HUDEP-2 (cell line): ENCODE measurements around the gene CDKAL1.

Source experiments
- DNase-seq, 76 experiments: peaks; one replicate each; lab custom pipeline; 2025; ENCODE audit not compliant: unreplicated experiment in 76 of 76; lab: John Stamatoyannopoulos, UW

The CDKAL1 gene

DNA sequence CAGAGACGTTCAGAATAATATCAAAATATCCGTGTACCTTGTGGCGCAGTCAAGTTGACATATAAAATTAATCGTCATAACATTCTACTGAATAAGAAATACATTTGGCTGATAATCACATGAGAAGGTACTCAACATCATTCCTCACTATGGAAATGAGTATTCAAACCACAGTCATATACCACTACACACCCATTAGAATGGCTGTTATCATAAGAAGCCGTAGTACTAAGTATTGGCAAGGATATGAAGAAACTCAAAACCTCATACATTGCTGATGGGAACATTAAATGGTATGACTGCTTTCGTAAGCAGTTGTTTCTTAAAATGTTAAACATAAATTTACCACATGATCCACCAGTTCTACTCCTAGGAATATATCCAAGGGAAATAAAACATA, 244.7 kb downstream of the CDKAL1 start:
- no peak for DNase-seq

DNA sequence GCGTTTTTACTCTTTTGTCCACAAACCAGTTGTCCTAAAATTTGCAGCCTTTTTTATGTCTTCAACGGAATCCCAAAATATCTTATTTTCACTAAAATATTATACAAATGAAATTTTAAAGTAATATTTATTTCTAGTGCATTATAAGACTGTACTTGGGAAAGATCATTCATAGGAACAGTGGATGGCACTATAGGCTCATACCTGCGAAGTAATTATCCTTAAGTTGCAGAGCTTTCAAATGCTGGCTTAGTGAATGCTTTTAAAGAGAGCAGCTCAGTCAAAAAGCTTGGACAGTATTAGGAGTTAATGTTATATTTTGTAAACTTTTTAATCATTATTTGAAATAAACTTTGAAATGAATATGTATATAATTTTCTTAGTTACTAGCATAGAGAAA, 254.9 kb downstream of the CDKAL1 start:
- peak in 1 of 76 experiments; percentile 7 for DNase-seq

DNA sequence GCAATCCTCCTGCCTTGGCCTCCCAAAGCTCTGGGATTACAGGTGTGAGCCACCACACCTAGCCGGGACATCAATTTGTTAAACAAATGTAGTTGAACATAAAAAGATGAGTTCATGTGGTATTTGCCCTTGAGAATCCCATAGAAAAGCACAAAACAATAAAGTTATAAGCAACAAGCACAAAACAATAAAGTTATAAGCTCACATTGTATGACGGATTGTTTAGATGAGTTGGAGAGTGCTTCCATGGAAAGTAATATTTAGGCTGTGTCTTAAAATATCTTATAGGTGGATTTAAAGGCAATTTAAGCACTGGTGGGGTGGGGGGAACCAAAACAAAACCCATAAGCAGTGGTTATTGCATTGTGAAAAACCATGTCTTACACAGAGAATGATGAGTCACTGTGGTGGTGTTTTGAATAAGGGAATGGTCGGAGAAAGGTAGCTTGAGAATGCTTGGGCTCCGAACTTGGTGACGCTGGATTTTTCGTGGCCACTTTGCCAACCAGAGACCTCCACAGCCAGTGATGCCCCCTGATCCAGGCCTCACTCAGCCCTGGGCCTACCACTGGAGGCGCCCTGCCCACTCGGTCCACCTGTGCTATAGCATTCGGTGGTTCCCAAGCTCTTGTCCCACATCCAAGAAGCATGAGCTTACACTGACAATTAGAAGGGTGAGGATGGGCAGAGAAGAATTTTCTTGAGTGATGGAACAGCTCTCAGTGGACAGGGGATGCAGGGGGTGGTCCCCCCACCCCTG, 256.0 kb downstream of the CDKAL1 start:
- no peak for DNase-seq

DNA sequence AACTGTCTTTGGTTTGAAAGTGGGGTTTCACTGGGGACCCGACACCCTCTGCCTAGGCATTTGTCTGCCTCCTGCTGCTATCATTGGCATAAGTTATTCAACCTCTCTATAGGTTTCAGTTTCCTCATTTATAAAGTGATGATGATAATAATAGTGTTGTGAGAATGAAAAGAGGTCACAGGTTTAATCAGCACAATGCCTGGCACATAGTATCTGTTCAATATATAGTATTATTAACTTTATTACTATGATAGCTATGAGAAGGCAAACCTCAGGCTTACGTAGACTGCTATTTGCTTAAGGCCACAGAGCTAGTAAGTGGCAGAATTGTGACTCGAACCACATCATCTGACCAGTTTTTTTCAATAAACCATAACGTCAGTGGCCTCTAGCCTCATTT, 256.8 kb downstream of the CDKAL1 start:
- DNase-seq = no peak

DNA sequence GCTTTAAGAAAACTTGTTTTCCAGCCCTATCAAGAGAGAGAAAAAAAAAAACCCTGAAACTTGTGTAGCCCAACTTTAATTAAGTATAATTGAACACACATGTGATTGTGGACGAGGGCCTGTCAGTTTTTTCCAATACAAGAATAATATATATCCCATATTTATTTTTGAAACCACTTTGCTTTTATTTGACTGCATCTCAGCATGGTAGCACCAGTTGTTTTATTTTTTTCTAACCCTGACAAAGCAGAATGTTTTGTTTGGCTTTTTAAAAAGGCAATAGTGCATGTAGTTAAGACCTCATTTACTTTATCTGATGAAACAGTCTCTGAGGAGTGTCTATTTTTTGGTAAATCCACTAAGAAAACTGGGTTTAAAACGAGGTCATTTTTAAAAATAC, 257.7 kb downstream of the CDKAL1 start:
- DNase-seq = no peak

DNA sequence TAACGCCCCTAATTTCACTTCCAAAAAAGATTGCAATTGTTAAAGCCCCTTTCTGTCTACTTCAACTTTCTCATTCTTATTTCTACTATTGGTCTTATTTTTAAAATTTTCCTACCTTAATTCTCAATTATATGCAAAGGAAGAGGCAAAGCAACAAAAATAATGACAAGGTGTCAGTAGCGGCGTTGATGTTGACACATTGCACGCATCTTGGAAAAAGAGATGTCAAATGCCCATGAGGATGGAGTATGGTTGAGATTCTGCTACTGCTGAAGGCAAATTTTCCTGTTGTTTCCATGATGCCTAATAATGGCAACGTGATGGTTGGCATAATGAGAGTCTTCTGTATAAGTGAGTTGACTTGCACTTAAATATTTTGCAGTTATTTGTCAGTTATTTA, 258.9 kb downstream of the CDKAL1 start:
- no peak for DNase-seq

DNA sequence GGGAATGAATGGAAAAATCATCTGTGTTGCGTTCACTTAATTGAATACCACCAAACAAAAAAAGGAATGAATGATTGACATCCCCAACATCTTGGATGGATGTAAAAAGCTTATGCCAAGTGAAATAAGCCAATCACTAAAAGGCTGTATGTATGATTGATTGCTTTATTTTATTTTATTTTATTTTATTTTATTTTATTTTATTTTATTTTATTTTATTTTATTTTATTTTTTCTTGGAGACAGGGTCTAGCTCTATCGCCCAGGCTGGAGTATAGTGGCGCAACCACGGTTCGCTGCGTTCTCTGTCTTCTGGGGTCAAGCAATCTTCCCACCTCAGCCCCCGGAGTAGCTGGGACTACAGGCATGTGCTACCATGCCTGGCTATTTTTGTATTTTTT, 263.3 kb downstream of the CDKAL1 start:
- no peak for DNase-seq

DNA sequence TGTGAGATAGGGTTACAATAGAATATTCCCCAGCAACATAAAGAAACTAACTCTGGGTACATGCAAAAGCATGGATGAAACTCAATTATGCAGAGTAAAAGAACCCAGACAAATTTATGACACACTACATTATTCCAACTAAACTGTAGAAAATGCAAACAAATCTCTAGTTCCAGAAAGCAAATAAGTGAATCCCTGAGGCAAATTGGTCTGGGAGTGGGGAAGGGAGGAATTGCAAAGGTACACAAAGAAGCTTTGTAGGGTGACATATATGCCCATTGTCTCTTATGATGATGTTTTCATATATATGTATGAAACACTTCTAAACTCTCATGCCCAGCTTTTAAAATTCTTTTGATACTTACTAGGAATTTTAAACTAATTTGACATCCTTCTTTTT, 266.0 kb downstream of the CDKAL1 start:
- no peak for DNase-seq

DNA sequence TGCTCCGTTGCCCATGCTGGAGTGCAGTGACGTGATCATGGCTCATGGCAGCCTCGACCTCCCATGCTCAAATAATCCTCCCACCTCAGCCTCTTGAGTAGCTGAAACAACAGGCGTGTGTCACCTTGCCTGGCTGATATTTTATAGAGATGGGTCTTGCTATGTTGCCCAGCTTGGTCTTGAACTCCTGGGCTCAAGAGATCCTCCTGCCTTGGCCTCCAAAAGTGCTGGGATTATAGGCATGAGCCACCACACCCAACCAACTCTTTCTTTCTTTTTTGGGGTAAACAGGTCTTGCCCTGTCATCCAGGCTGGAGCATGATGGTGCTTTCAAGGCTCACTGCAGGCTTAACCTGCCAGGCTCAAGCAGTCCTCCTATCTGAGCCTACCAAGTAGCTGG, 266.4 kb downstream of the CDKAL1 start:
- DNase-seq = no peak

DNA sequence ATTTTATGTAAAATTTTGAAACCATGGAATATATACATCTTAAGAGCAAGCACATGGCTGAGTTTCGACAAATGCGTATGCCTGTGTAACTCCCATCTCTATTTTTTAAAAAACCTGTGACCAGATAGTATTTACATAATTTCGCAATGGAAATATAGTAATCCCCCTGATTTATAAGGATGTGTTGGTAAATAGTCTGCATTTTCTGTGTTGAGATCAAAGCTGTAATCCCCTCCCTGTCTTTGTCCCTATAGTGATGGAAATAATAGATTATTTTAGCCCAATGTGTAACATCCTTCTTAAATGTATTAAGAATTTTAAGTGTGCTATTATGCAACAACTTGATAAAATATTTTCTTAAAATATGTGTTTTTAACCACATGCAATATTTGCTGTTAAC, 267.3 kb downstream of the CDKAL1 start:
- no peak for DNase-seq

DNA sequence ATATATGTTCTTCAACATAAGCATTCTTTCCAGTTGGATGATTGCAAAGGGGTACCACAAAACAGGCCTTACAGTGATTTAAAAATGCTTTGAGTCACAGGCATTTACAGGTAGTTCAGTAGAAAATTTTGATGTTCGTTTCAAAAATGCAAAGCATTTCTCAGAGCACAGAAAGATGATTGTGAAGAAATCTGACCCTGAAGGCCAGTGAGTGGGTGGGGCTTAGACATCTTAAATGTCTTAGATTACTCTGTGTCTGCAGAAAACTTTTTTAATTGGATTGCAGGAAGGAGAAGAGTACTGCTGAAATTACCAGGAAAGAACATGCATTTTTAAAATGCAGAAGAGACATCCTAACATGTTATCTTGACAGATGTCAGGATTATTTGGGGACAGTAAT, 268.3 kb downstream of the CDKAL1 start:
- DNase-seq = no peak

DNA sequence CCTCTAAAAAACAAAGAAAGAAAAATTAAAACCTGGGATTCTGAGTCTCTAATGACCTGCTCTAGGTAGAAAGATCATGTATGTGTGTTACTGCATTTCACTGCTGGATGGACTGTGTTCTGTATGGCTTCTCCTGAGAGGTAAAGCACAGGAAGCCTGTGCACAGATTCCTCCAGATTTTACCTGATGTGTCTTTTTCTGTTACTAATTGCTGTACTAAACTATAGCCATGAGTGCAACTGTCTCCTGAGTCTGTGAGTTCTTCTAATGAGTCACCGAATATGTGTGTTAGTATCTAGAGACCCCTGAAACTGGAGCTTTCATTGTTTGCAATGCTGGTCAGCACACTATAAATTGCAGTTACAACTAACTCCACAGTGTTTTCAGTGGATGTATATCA, 270.8 kb downstream of the CDKAL1 start:
- no peak for DNase-seq

DNA sequence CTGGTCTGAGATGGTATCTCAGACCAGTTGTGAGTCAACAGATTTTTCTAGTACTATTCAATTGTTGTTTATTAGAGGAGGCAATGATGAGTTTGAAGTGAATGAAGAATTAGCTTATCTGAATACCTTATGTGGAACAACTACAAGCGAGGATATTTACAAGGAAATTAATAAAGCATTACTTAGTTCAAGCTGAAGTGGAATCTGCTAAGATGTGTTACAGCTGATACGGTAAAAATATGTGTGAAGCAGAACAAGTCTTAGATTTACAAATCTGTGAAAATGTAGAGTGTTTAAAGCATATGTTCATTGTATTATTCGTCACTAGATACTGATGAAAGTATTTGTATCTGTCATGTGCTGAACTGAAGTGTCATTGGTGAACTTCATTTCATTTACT, 272.4 kb downstream of the CDKAL1 start:
- DNase-seq = no peak

DNA sequence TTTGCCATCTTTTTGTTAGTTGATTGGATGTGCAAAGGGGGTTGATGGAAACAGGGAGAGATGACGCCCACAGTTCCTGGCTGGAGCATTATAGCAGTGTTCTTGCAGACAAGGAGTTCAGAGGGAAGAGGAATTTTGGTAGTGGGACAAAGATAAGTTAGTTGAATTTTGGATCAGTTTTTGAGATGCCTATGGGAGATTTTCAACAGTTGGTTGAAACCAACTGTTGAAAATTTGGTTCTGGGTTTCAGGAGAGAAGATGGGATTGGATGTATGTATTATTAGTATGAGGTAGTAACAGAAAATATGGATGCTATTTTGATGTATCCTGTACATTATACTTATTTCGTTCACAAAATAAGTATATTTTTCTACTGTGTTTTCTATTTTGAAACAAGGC, 274.2 kb downstream of the CDKAL1 start:
- no peak for DNase-seq

DNA sequence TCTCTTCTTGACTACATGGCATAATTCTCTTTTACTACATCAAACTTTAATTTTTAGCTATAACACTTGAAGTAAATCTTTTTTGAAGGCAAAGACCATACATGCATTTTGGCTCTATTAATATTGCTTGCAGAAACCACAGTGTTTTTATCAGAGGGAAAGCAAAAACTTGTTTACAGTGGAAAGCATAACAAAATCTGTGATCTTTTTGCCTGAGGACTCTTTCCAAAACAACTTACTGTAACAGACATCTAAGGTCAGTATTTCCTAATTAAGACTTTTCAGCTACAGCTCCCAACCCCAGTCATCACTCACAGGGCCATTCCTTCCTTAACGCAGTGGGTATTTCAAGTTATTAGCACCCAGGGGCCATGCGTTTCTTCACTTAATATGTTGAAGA, 274.7 kb downstream of the CDKAL1 start:
- DNase-seq = no peak

DNA sequence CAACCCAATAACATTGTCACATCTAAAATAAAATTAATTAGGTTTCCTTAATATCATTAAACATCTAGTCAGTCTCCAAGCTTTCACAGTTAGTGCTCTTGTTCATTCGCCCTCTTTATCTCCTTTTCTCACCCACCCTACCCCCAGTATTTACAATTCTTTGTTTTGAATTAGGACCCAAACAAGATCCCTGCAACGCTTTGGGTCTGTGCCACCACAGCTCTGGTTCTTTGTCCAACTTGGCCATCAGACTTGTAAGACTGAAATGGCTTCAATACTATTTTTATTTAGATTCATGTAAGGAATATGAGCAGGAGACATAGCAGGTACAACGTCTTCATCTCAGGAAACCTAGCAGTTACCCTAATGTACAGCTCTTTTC, 276.5 kb downstream of the CDKAL1 start:
- DNase-seq = no peak

DNA sequence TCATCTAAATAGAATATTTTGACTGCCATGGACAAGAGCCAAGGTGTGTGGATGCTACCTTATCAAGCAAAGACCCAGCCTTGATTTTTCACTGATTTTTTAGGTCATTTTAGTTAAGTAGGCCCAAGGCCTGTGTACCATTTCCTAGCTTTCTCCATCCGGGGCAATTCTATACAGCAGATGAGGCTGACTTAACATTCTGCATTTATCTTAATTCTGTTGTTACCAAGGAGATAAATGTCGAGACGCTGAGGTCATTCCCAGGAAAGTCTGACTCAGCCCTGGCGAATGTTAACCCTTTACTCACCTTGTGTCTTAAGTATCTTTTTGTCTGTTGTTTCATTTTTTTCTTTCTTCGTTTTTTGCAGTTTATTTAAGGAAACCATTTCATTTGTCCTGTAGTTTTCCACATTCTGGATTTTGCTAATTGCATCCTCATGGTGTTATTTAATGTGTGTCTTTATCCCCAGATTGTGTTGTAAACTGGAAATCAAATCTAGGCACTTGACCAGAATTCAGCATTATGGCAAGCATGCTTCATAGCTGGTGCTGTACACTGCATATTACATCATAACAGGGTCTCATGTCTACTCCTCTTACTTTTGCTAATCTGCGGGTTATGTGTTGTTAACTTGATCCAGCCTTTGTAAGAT, 277.0 kb downstream of the CDKAL1 start:
- DNase-seq = peak in 39 of 76 experiments; percentile 2 to 76 (median 28)

DNA sequence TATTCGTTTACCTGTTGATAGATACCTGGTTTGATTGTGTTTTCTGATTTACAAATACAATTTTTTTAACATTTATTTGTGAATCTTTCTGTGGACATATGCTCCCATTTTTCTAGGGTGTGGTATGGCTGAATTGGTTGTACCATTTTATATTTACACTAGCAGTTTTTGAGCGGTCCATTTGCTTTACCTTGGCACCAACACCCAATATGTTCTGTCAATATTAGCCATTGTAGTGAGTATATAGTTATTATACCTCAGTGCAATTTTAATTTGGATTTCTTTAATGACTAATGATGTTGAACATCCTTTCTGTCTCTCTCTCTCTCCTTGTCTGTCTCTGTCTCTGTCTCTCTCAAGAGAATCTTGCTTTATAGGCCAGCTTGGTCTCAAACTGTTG, 278.5 kb downstream of the CDKAL1 start:
- no peak for DNase-seq

DNA sequence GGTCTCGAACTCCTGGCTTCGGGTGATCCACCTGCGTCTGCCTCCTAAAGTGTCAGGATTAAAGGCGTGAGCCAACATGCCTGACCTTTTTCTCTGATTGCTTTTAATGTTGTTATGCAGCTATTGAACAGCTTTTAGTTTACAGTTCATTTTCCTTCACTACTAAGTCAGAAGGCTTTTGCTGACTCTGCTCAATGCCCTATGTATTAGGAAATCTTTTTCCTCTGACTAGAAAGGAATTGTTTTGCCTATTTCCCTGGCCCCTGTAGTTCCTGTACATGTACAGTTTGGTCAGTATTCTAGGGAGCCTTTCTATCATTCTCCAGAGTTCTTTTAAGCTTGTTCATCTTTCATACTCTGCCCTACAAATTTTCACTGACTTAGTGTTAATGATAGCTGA, 280.2 kb downstream of the CDKAL1 start:
- no peak for DNase-seq

DNA sequence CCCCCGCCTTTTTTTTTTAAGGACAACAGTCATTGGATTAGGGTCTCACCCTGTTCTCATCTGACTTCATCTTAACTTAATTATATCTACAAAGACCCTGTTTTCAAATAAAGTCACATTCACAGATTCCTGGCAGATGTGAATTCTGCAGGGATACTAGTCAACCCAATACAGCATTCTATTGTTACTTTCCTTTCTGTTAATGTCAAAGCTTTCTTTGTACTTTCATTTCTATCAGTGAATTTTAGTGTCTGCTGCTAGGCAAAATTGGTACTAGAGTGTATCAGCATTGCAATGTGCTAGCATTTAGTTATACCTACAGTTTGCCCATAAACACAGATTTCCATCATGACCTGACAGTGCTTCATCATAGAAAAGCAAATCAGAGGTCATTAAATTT, 281.9 kb downstream of the CDKAL1 start:
- DNase-seq = no peak

DNA sequence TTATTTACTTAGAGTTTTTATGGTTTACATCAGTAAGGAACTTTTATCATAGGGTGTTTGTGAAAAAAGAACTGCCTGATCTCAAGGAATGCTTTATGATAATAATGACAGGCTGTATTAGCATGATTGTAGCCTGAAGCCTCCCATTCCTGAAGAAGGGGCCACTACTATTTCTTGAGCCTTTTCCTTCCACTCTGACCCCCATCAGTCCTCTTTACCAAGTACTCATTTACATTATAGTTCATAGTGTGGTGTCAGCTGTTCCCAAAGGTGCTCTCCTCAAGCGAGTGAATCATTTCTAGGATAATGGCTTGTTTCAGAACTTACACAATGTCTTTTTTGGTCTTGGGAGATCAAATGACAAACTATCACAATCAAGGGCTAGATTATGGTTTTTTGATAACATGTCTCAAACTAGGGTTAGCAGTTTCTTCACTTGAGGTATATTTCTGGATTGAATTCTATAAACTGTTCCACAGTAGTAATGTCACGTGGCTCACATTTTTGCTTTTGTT, 283.6 kb downstream of the CDKAL1 start:
- no peak for DNase-seq

DNA sequence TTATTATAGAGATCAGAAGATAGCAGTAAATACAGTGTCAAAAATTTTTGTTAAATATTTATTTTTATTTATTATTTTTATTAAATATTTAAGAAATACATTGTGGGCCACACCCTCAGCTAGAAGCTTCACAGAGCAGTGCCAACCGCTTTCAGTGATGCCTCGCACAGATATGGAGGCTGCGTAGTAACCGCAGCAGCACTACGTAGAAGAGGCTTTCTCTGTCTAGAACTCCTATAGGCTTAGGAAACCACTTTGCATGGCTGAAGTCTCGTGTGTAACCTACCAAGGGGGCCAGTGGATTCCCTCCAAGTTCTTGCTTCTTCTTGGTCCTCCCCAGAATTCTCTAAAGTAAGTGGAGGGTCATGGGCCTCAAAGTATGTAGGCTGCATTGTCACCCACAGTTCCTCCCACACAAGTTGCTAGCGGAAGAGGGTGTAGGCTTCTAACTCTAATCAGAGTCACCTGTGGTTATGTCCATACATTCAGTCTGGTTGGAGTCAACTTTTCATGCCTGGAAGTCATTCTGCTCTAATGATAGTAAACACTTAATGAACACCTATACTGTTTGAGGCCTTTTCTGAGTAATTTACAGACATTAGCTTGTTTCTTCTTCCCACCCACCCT, 285.6 kb downstream of the CDKAL1 start:
- peak in 9 of 76 experiments; percentile 2 to 71 (median 18) for DNase-seq
